SK-N-SH (cell line): Measurements from ENCODE around the gene CNST. TPM values are rescaled to one million over a fixed set of nuclear protein-coding genes. Genes with fewer than 3 reads are reported as not detected.
A peak's percentile ranks its signal among the peaks of the same experiment; 100 is the strongest.

ENCODE experiments used
- CTCF ChIA-PET: fragments of 300-600, 350-600 bp; formaldehyde crosslinking; extraction: SDS; loops from one replicate; lab custom pipeline; 2021; lab: Yijun Ruan, JAX
- POLR2A ChIA-PET: fragments of 350-600 bp; sonication (Branson Sonifier 250); formaldehyde crosslinking; extraction: SDS; loops from one replicate; lab custom pipeline; 2020; ENCODE audit warnings: antibody characterized with exemption, inconsistent platforms; lab: Yijun Ruan, JAX
- DNase-seq: peaks from one replicate; pipeline ENCODE4 v3.0.0; 2012
- H2AFZ ChIP-seq: fragments of 200-600 bp; sonication (generic); 2 replicates; pipeline ENCODE4 v1.8.1; 2016; ENCODE audit warnings: antibody characterized with exemption, mild to moderate bottlenecking, low read depth
- H3F3A ChIP-seq: fragments of 200-600 bp; sonication (generic); replicated peaks from 2 replicates; pipeline ENCODE3; 2016; ENCODE audit warnings: antibody characterized with exemption, mild to moderate bottlenecking; ENCODE audit not compliant: insufficient read depth
- H3K27ac ChIP-seq, 2 experiments: fragments of 200-500 bp in 1 of 2; fragments of 200-600 bp in 1 of 2; sonication (Bioruptor generic) in 1 of 2; sonication (generic), shearing (Covaris generic) in 1 of 2; 2 replicates each; pipeline versions ENCODE4 v1.5.1 to v1.6.1; 2014 to 2016; ENCODE audit warnings: low read depth in 2 of 2, inconsistent platforms in 1 of 2, low read length in 1 of 2, mild to moderate bottlenecking in 1 of 2, mixed read lengths in 1 of 2
- H3K27me3 ChIP-seq: fragments of 200-600 bp; sonication (generic), shearing (Covaris generic); 2 replicates; pipeline ENCODE4 v1.6.1; 2016; ENCODE audit warnings: mixed run types; ENCODE audit not compliant: insufficient read depth
- H3K36me3 ChIP-seq, 2 experiments: fragments of 200-500 bp in 1 of 2; fragments of 200-600 bp in 1 of 2; sonication (Bioruptor generic) in 1 of 2; sonication (generic) in 1 of 2; replicated peaks in 1 of 2; 2 replicates each; pipeline versions ENCODE3 to v1.5.1; 2014 to 2016; ENCODE audit warnings: low read length in 1 of 2, mild to moderate bottlenecking in 1 of 2; ENCODE audit not compliant: insufficient read depth in 2 of 2, control insufficient read depth in 1 of 2
- H3K4me1 ChIP-seq, 2 experiments: fragments of 200-500 bp in 1 of 2; fragments of 200-600 bp in 1 of 2; sonication (Bioruptor generic) in 1 of 2; sonication (generic), shearing (Covaris generic) in 1 of 2; 2 replicates each; pipeline versions ENCODE4 v1.5.1 to v1.6.1; 2014 to 2016; ENCODE audit warnings: low read depth in 1 of 2, low read length in 1 of 2, mixed run types in 1 of 2; ENCODE audit not compliant: insufficient read depth in 2 of 2, control insufficient read depth in 1 of 2
- H3K4me2 ChIP-seq: fragments of 200-600 bp; sonication (generic), shearing (Covaris generic); 2 replicates; pipeline ENCODE4 v1.6.1; 2017; ENCODE audit warnings: mixed run types
- H3K4me3 ChIP-seq, 2 experiments: fragments of 200-500 bp in 1 of 2; fragments of 200-600 bp in 1 of 2; sonication (Bioruptor generic) in 1 of 2; sonication (generic), shearing (Covaris generic) in 1 of 2; 2 replicates each; pipeline versions ENCODE4 v1.5.1 to v1.8.1; 2014 to 2016; ENCODE audit warnings: low read depth in 2 of 2, inconsistent platforms in 1 of 2, low read length in 1 of 2, mild to moderate bottlenecking in 1 of 2, mixed read lengths in 1 of 2, moderate library complexity in 1 of 2
- H3K79me2 ChIP-seq: fragments of 200-600 bp; sonication (generic); 2 replicates; pipeline ENCODE4 v1.8.1; 2017; ENCODE audit warnings: mild to moderate bottlenecking; ENCODE audit not compliant: insufficient read depth
- H3K9ac ChIP-seq: fragments of 200-600 bp; sonication (generic); 2 replicates; pipeline ENCODE4 v1.6.1; 2017; ENCODE audit warnings: mixed run types
- H3K9me2 ChIP-seq: fragments of 200-600 bp; sonication (generic); 2 replicates; pipeline ENCODE4 v1.6.1; 2017; ENCODE audit warnings: mixed run types
- H3K9me3 ChIP-seq: fragments of 200-600 bp; sonication (generic); 2 replicates; pipeline ENCODE4 v1.6.1; 2017; ENCODE audit warnings: mixed run types, mild to moderate bottlenecking, moderate library complexity
- H4K20me1 ChIP-seq: fragments of 200-600 bp; sonication (generic); 2 replicates; pipeline ENCODE4 v1.6.1; 2017; ENCODE audit warnings: mild to moderate bottlenecking, mixed run types; ENCODE audit not compliant: insufficient read depth
- CHD2 ChIP-seq: fragments of 150-350 bp; IDR thresholded peaks from 2 replicates; pipeline ENCODE4 v1.6.1; 2018; ENCODE audit warnings: low read length; ENCODE audit not compliant: partially characterized antibody
- EZH2phosphoT487 ChIP-seq: fragments of 200-600 bp; sonication (generic); IDR thresholded peaks from 2 replicates; pipeline ENCODE4 v1.6.1; 2017; ENCODE audit warnings: low read depth, mixed run types, mild to moderate bottlenecking, antibody characterized with exemption, moderate library complexity, borderline replicate concordance
- GATA2 ChIP-seq: sonication (generic); formaldehyde crosslinking; IDR thresholded peaks from 2 replicates; pipeline ENCODE4 v1.5.0; 2020; ENCODE audit warnings: mild to moderate bottlenecking, missing genetic modification reagents
- JUND ChIP-seq: IDR thresholded peaks from 2 replicates; pipeline ENCODE4 v1.4.0; 2012
- NFIC ChIP-seq: IDR thresholded peaks from 2 replicates; pipeline ENCODE4 v1.4.0; 2012; ENCODE audit warnings: borderline replicate concordance
- POLR2AphosphoS5 ChIP-seq: IDR thresholded peaks from 2 replicates; pipeline ENCODE4 v1.6.1; 2012; ENCODE audit warnings: low read depth, low read length
- RFX5 ChIP-seq: IDR thresholded peaks from 2 replicates; pipeline ENCODE4 v1.6.1; 2012; ENCODE audit warnings: mild to moderate bottlenecking, improper control_type of control experiment, low read length
- SIN3A ChIP-seq: IDR thresholded peaks from 2 replicates; pipeline ENCODE4 v1.6.1; 2012; ENCODE audit warnings: low read depth, mild to moderate bottlenecking, low read length, moderate library complexity, borderline replicate concordance
- SMC3 ChIP-seq: IDR thresholded peaks from 2 replicates; pipeline ENCODE4 v1.6.1; 2012; ENCODE audit warnings: low read depth, low read length, improper control_type of control experiment
- YY1 ChIP-seq: IDR thresholded peaks from 2 replicates; pipeline ENCODE4 v1.4.0; 2012; ENCODE audit warnings: low read depth, mild to moderate bottlenecking
- WGBS: methylation state at CpG from one replicate; pipeline ENCODE4 v1.1.6; 2017; ENCODE audit warnings: low lambda C conversion rate; 5-methylcytosine and 5-hydroxymethylcytosine counted together
- polyA plus RNA-seq, 3 experiments: library from polyadenylated mRNA; depleted of rRNA; stranded (reverse); fragments of >200 nt; gene quantifications; 2 replicates each; pipeline ENCODE4 v1.2.3, GENCODE V29; 2012
- TF ChIP-seq, protein P1 (sequence below): fragments of 150-350 bp; IDR thresholded peaks from 2 replicates; pipeline ENCODE4 v1.6.1; 2016; ENCODE audit warnings: mild to moderate bottlenecking, low read depth, low read length
- TF ChIP-seq, protein P2 (sequence below): fragments of 200-600 bp; sonication (generic); IDR thresholded peaks from 2 replicates; pipeline ENCODE4 v1.6.1; 2017; ENCODE audit warnings: antibody characterized with exemption, mild to moderate bottlenecking, moderate library complexity

The CNST gene
- polyA plus RNA-seq, 1 of the 3 experiments (the other 2 are of a cell fraction): 21.7 TPM

DNA sequence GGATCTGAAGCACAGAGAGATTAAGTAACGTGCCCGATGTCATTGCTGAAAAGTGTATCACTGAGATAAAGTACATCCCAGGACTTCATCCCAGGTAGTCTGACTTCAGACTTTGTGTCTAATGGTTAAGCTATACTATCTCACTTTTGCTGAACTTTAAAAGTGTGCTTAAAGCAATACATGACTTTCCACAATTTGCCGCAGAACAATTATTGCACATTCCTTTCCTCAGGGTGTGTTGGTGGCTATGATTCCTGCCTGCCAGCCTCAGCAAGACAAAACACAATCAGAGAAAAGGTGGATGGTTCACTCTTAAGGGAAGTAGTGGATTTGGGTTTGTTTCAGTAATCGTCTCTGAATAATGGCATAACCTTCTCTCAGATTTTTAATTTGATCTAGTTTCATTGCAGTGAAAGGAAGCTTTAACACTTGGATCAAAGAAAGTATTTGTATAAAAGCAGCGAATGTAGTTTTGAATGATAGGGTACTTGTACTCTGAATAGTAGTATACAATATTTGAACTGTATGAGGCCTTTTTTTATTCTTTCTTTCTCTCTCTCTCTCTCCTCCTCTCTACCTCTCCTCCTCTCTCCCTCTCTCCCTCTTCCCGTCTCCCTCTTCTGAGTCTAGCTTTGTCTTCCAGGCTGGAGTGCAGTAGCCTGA, 47.0 kb downstream of the CNST start:
- DNase-seq: no peak
- no peak overlapping the region for H3K4me2 ChIP-seq
- peaks cover 11 to 34% of the 10 kb centered on the region in 2 experiments; a peak in 3 of 4 replicates for H3K4me1 ChIP-seq
- H3F3A ChIP-seq: peaks cover 23% of the 10 kb centered on the region
- H4K20me1 ChIP-seq: no peaks in the 10 kb centered on the region
- 0 out of 4 replicates have a peak overlapping the region, but pooled peaks of 1 of the 2 experiments have one; percentile 3 for H3K27ac ChIP-seq
- ChIA-PET CTCF (interaction anchor here (1.1 to 1.4 kb wide), 3 partner anchors 10 to 76 kb away, joined by 3 to 5 read pairs (median 3); no protein-coding TSS in a partner anchor), POLR2A (no interaction called here)
- TF ChIP-seq GATA2 (CRISPR knock-in tag) (peak; percentile 33; the same call in 1 of the 2 replicates), JUND (no peak)
- H3K9me3 ChIP-seq: no peaks in the 10 kb centered on the region
- no peak overlapping the region for H2AFZ ChIP-seq
- no peaks in the 10 kb centered on the region for H3K9me2 ChIP-seq
- no peak overlapping the region for H3K4me3 ChIP-seq
- no peak overlapping the region for H3K9ac ChIP-seq
- 69% methylated on average over 6 of the region's 6 CpGs for WGBS
- no peaks in the 10 kb centered on the region for H3K36me3 ChIP-seq
- peaks cover 92% of the 10 kb centered on the region for H3K79me2 ChIP-seq
- H3K27me3 ChIP-seq: no peaks in the 10 kb centered on the region

DNA sequence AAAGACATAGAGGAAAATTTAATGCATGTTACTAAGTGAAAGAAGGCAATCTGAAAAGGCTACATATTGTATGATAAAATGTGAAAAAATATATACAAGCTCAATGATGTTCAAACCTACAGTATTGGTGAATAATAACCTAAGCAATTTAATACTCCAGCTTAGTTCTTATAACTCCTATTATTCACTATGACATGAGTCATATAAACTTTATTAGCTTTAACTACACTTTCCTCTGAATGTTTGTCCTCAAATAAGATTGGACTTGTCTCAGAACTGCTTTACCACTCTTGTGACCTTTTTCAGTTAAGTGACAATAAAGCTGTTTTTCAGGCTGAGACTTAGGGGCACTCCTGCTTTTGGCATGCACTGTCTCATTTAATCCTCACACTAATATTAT, 50.9 kb downstream of the CNST start:
- TF ChIP-seq EZH2phosphoT487: no peak
- no peak for TF ChIP-seq CHD2
- no peaks in the 10 kb centered on the region for H4K20me1 ChIP-seq
- peaks cover 8 to 19% of the 10 kb centered on the region in 2 experiments; a peak in 3 of 4 replicates for H3K4me1 ChIP-seq
- 0 out of 2 replicates have a peak overlapping the region, but pooled peaks have one; percentile 31 for H3K4me2 ChIP-seq
- peaks cover 78% of the 10 kb centered on the region for H3K79me2 ChIP-seq
- no peak overlapping the region for H3K9ac ChIP-seq
- no peaks in the 10 kb centered on the region for H3K9me3 ChIP-seq
- peak overlapping the region in 1 of 2 experiments; percentile 35; a peak in 2 of 4 replicates for H3K27ac ChIP-seq
- DNase-seq: no peak
- ChIA-PET POLR2A (no interaction called here), CTCF (interaction anchor here (0.6 to 0.7 kb wide), 2 partner anchors 9 to 274 kb away, joined by 3 read pairs; no protein-coding TSS in a partner anchor)
- H3F3A ChIP-seq: peaks cover 11% of the 10 kb centered on the region
- peaks cover 3 to 5% of the 10 kb centered on the region in 2 experiments for H3K36me3 ChIP-seq
- H3K4me3 ChIP-seq: no peak overlapping the region
- H3K9me2 ChIP-seq: no peaks in the 10 kb centered on the region
- H3K27me3 ChIP-seq: no peaks in the 10 kb centered on the region
- no peak overlapping the region for H2AFZ ChIP-seq

DNA sequence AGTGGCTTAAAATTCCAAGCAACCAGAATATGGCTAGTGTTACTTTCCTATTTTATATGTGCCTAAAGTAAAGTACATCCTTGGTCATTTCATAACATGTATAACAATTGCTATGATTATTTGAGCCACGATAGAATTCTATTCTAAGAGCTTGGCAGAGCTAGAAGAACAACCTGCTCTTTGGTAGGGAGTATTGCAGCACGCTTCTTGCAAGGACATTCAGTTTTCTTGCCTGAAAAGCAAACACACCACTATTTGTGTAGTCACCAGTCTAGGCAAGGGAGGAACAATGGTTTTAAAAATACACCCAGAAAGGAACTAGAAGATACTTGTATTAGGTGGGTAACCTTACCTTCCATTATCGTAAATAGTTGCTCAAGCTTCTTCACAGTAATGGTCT, 51.5 kb downstream of the CNST start:
- WGBS: 93% methylated on average over 3 of the region's 3 CpGs
- Histone ChIP-seq H3K36me3 (peaks cover 3 to 9% of the 10 kb centered on the region in 2 experiments), H3K27me3 (no peaks in the 10 kb centered on the region), H2AFZ (no peak overlapping the region), H3K9me3 (no peaks in the 10 kb centered on the region), H3K4me3 (no peak overlapping the region), H3K27ac (0 out of 4 replicates have a peak overlapping the region, but pooled peaks of 1 of the 2 experiments have one; percentile 35), H3K9ac (no peak overlapping the region), H3F3A (peaks cover 14% of the 10 kb centered on the region), H3K79me2 (peaks cover 75% of the 10 kb centered on the region), H3K4me1 (peaks cover 12 to 21% of the 10 kb centered on the region in 2 experiments; a peak in 3 of 4 replicates), H3K4me2 (no peak overlapping the region), H3K9me2 (no peaks in the 10 kb centered on the region), H4K20me1 (no peaks in the 10 kb centered on the region)
- ChIA-PET CTCF (interaction anchor here (0.6 kb wide), 1 partner anchor 9 kb away, joined by 3 read pairs; no protein-coding TSS in a partner anchor), POLR2A (no interaction called here)
- TF ChIP-seq POLR2AphosphoS5 (no peak), YY1 (no peak), JUND (no peak), SMC3 (no peak), RFX5 (no peak), SIN3A (no peak), NFIC (no peak)
- TF ChIP-seq, protein P1, sequence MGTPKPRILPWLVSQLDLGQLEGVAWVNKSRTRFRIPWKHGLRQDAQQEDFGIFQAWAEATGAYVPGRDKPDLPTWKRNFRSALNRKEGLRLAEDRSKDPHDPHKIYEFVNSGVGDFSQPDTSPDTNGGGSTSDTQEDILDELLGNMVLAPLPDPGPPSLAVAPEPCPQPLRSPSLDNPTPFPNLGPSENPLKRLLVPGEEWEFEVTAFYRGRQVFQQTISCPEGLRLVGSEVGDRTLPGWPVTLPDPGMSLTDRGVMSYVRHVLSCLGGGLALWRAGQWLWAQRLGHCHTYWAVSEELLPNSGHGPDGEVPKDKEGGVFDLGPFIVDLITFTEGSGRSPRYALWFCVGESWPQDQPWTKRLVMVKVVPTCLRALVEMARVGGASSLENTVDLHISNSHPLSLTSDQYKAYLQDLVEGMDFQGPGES: no peak
- TF ChIP-seq, protein P2, sequence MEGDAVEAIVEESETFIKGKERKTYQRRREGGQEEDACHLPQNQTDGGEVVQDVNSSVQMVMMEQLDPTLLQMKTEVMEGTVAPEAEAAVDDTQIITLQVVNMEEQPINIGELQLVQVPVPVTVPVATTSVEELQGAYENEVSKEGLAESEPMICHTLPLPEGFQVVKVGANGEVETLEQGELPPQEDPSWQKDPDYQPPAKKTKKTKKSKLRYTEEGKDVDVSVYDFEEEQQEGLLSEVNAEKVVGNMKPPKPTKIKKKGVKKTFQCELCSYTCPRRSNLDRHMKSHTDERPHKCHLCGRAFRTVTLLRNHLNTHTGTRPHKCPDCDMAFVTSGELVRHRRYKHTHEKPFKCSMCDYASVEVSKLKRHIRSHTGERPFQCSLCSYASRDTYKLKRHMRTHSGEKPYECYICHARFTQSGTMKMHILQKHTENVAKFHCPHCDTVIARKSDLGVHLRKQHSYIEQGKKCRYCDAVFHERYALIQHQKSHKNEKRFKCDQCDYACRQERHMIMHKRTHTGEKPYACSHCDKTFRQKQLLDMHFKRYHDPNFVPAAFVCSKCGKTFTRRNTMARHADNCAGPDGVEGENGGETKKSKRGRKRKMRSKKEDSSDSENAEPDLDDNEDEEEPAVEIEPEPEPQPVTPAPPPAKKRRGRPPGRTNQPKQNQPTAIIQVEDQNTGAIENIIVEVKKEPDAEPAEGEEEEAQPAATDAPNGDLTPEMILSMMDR: no peak
- DNase-seq: no peak
